Panc1 (cell line): ENCODE data around the gene RPN1. TPM values are rescaled to one million over a fixed set of nuclear protein-coding genes. Genes with fewer than 3 reads are reported as not detected.
"Not testable (repeated sequence)": the region's sequence is repeated elsewhere in the genome, so short reads cannot be mapped to it uniquely, and the experiment has no call there.

Experiments
- ATAC-seq: fragments of 200-7000 bp; cut with Tn5 transposase; 2 replicates; pipeline ENCODE4 v1.9.1; 2020; ENCODE audit warnings: mild to moderate bottlenecking, moderate library complexity
- BruUV-seq: library from RNA; stranded (reverse); fragments of 400-500 nt; replicated peaks from 2 replicates; lab custom pipeline; 2021; lab: Mats Ljungman, UMichigan
- CTCF ChIA-PET: fragments of 300-600 bp; sonication (Branson Sonifier 250); formaldehyde crosslinking; loops from one replicate; lab custom pipeline; 2022; ENCODE audit warnings: antibody characterized with exemption; lab: Charles Lee
- POLR2A ChIA-PET: fragments of 300-600 bp; sonication (Branson Sonifier 250); formaldehyde crosslinking; loops from one replicate; lab custom pipeline; 2022; ENCODE audit warnings: antibody characterized with exemption; lab: Charles Lee
- DNase-seq: peaks from one replicate; pipeline ENCODE4 v3.0.0-alpha.2; 2010; ENCODE audit warnings: low read depth, low spot score
- H3K27ac ChIP-seq: 2 replicates; pipeline ENCODE4 v1.5.1; 2011; ENCODE audit warnings: mild to moderate bottlenecking, low read length, inconsistent platforms
- H3K27me3 ChIP-seq: fragments of 200-500 bp; sonication (Bioruptor generic); 2 replicates; pipeline ENCODE4 v1.6.0; 2014; ENCODE audit warnings: low read length, inconsistent platforms; ENCODE audit not compliant: control insufficient read depth, insufficient read depth
- H3K36me3 ChIP-seq: fragments of 200-500 bp; sonication (Bioruptor generic); 2 replicates; pipeline ENCODE4 v1.5.1; 2014; ENCODE audit warnings: inconsistent platforms, mild to moderate bottlenecking, low read length, moderate library complexity; ENCODE audit not compliant: control insufficient read depth, insufficient read depth
- H3K4me1 ChIP-seq: 2 replicates; pipeline ENCODE4 v1.5.1; 2011; ENCODE audit warnings: inconsistent platforms, mild to moderate bottlenecking, low read length, moderate library complexity; ENCODE audit not compliant: control insufficient read depth, insufficient read depth
- H3K4me3 ChIP-seq, 2 experiments: 2 replicates each; pipeline ENCODE4 v1.5.1; 2011 to 2012; ENCODE audit warnings: low read depth in 2 of 2, low read length in 2 of 2, mild to moderate bottlenecking in 2 of 2, inconsistent platforms in 1 of 2, moderate library complexity in 1 of 2
- H3K9me3 ChIP-seq: fragments of 200-500 bp; sonication (Bioruptor generic); 2 replicates; pipeline ENCODE4 v1.5.1; 2014; ENCODE audit warnings: low read depth, mild to moderate bottlenecking, inconsistent platforms, low read length, moderate library complexity; ENCODE audit not compliant: control insufficient read depth, insufficient read depth
- CTCF ChIP-seq: fragments of 450-650 bp; IDR thresholded peaks from 2 replicates; pipeline ENCODE4 v1.5.1; 2017; ENCODE audit warnings: mild to moderate bottlenecking
- POLR2AphosphoS5 ChIP-seq: IDR thresholded peaks from 2 replicates; pipeline ENCODE4 v1.6.1; 2012; ENCODE audit warnings: mild to moderate bottlenecking, low read depth, low read length, moderate library complexity
- REST ChIP-seq, 2 experiments: IDR thresholded peaks; 2 replicates each; pipeline ENCODE4 v1.6.1; 2011 to 2012; ENCODE audit warnings: low read depth in 2 of 2, control low read depth in 1 of 2, low read length in 1 of 2, mild to moderate bottlenecking in 1 of 2, moderate library complexity in 1 of 2; ENCODE audit not compliant: insufficient read depth in 1 of 2
- SIN3A ChIP-seq: IDR thresholded peaks from 2 replicates; pipeline ENCODE4 v1.6.1; 2012; ENCODE audit warnings: low read depth, mild to moderate bottlenecking, low read length, moderate library complexity, borderline replicate concordance; ENCODE audit not compliant: insufficient read depth
- TCF7L2 ChIP-seq: IDR thresholded peaks from 2 replicates; pipeline ENCODE4 v1.6.1; 2011; ENCODE audit warnings: mild to moderate bottlenecking, low read depth, low read length, inconsistent platforms
- in situ Hi-C: cut with HindIII; loops from 2 replicates; pipeline ENCODE4 v1.10.0; 2016; ENCODE audit warnings: low sequenced_read_pairs, low pct_unique_long_range_greater_than_20kb
- intact Hi-C: fragments of 100-400 bp; cut with micrococcal nuclease; formaldehyde crosslinking; loops from one replicate; pipeline ENCODE4 v1.10.0; 2022; ENCODE audit not compliant: unreplicated experiment
- total RNA-seq: library from RNA; stranded (reverse); gene quantifications from one replicate; pipeline ENCODE4 v1.2.1, GENCODE V29; 2021; ENCODE audit not compliant: unreplicated experiment

The RPN1 gene
- total RNA-seq, 1 experiment from 2014 or later, result 320 TPM

- POLR2A ChIA-PET, result no interaction called here
- BruUV-seq, result no TSS peak
- Histone ChIP-seq H3K4me3 (no peak overlapping the region), H3K27me3 (no peaks in the 10 kb centered on the region), H3K36me3 (no peaks in the 10 kb centered on the region), H3K4me1 (no peaks in the 10 kb centered on the region), H3K9me3 (no peaks in the 10 kb centered on the region), H3K27ac (no peak overlapping the region)
- CTCF ChIA-PET, result no interaction called here
- ATAC-seq (no peak), DNase-seq (no peak)
- TF ChIP-seq CTCF, result no peak
- TF ChIP-seq POLR2AphosphoS5, result no peak
- TF ChIP-seq REST (IDR thresholded peaks at IDR 0.05; ENCODE audit: insufficient read depth in 1 of 2, low read depth in 2 of 2, low read length in 1 of 2), result no peak
- TF ChIP-seq TCF7L2, result no peak
- no peak for TF ChIP-seq SIN3A
- in situ Hi-C loops (no loop called here), intact Hi-C loops (no loop called here)
Measured at GRCh38 chr3:128655531-128655930, 4.9 kb upstream of the RPN1 start.

GRCh38 chr3:128653993-128654805 lies 3.6 kb upstream of the RPN1 start:
- BruUV-seq, H3K27me3 ChIP-seq, H3K36me3 ChIP-seq, POLR2A ChIA-PET, H3K9me3 ChIP-seq, H3K27ac ChIP-seq, DNase-seq, intact Hi-C loops, ATAC-seq, H3K4me3 ChIP-seq, in situ Hi-C loops, H3K4me1 ChIP-seq: not testable (repeated sequence)
- CTCF ChIA-PET, result interaction anchor here (0.6 to 1.1 kb wide), 5 partner anchors 9 to 316 kb away, joined by 3 to 8 read pairs (median 3); no protein-coding TSS in a partner anchor

GRCh38 chr3:128653383-128653992 lies 2.9 kb upstream of the RPN1 start:
- H3K36me3 ChIP-seq, H3K4me1 ChIP-seq, BruUV-seq, POLR2A ChIA-PET, H3K27me3 ChIP-seq, ATAC-seq, DNase-seq, H3K9me3 ChIP-seq, in situ Hi-C loops, H3K27ac ChIP-seq, intact Hi-C loops: not testable (repeated sequence)
- H3K4me3 ChIP-seq, result peak overlapping the region; percentile 11 to 20; a peak in 2 of 4 replicates
- CTCF ChIA-PET, result interaction anchor here (0.6 to 1.1 kb wide), 3 partner anchors 26 to 317 kb away, joined by 3 to 4 read pairs (median 3); no protein-coding TSS in a partner anchor
